Liver (tissue), 9 donors: ENCODE data around the gene TP53I13. TPM values are rescaled to one million over a fixed set of nuclear protein-coding genes. Genes with fewer than 3 reads are reported as not detected.

Source experiments
- DNase-seq: peaks from one replicate; pipeline ENCODE4 v3.0.0-alpha.2; 2017; ENCODE audit warnings: low spot score
- H3K27ac ChIP-seq, 2 donors: one replicate each; pipeline ENCODE4 v1.7.0; 2013; ENCODE audit warnings: inconsistent platforms in 2 of 2, low read length in 2 of 2, control low read depth in 1 of 2, low read depth in 1 of 2, mild to moderate bottlenecking in 1 of 2
- H3K27me3 ChIP-seq, 4 donors: one replicate each; pipeline versions ENCODE4 v1.6.1 to v1.7.0; 2013; ENCODE audit warnings: low read length in 3 of 4, inconsistent platforms in 1 of 4, mild to moderate bottlenecking in 1 of 4, moderate library complexity in 1 of 4; ENCODE audit not compliant: control insufficient read depth in 4 of 4, insufficient read depth in 4 of 4
- H3K36me3 ChIP-seq, 4 donors: one replicate each; pipeline versions ENCODE4 v1.6.1 to v1.7.0; 2013; ENCODE audit warnings: low read length in 3 of 4, mild to moderate bottlenecking in 3 of 4, low read depth in 1 of 4, moderate library complexity in 1 of 4; ENCODE audit not compliant: control insufficient read depth in 4 of 4, insufficient read depth in 3 of 4
- H3K4me1 ChIP-seq, 4 donors: one replicate each; pipeline versions ENCODE4 v1.6.1 to v1.7.0; 2013; ENCODE audit warnings: low read length in 3 of 4, mild to moderate bottlenecking in 3 of 4, moderate library complexity in 1 of 4; ENCODE audit not compliant: control insufficient read depth in 4 of 4, insufficient read depth in 4 of 4
- H3K4me3 ChIP-seq, 3 donors: one replicate each; pipeline versions ENCODE4 v1.6.1 to v1.7.0; 2013; ENCODE audit warnings: low read length in 3 of 3, control low read depth in 1 of 3, low read depth in 1 of 3, mild to moderate bottlenecking in 1 of 3
- H3K9ac ChIP-seq, 2 donors: one replicate each; pipeline ENCODE4 v1.7.0; 2013; ENCODE audit warnings: low read length in 2 of 2, mild to moderate bottlenecking in 2 of 2, moderate library complexity in 2 of 2, control low read depth in 1 of 2, low read depth in 1 of 2
- H3K9me3 ChIP-seq, 4 donors: one replicate each; pipeline versions ENCODE4 v1.6.1 to v1.7.0; 2013; ENCODE audit warnings: low read length in 3 of 4; ENCODE audit not compliant: control insufficient read depth in 4 of 4
- ATF3 ChIP-seq: IDR thresholded peaks from 2 replicates; pipeline ENCODE4 v1.6.1; 2016; ENCODE audit warnings: antibody characterized with exemption
- CTCF ChIP-seq: fragments of 150-350 bp; IDR thresholded peaks from 2 replicates; pipeline ENCODE4 v1.5.1; 2017; ENCODE audit warnings: improper control_type of control experiment, low read depth, low read length; ENCODE audit not compliant: missing input control
- EGR1 ChIP-seq, 2 donors: IDR thresholded peaks; 2 replicates each; pipeline ENCODE4 v1.6.1; 2016 to 2018; ENCODE audit warnings: antibody characterized with exemption in 2 of 2, low read depth in 2 of 2
- FOXA1 ChIP-seq: IDR thresholded peaks from 2 replicates; pipeline ENCODE4 v1.6.1; 2016; ENCODE audit warnings: antibody characterized with exemption
- GABPA ChIP-seq, 2 donors: IDR thresholded peaks in 1 of 2; conservative IDR thresholded peaks in 1 of 2; 2 replicates each; pipeline ENCODE4 v1.6.1; 2016; ENCODE audit warnings: antibody characterized with exemption in 2 of 2, mild to moderate bottlenecking in 1 of 2, moderate library complexity in 1 of 2
- HNF4A ChIP-seq, 2 donors: conservative IDR thresholded peaks; 2 replicates each; pipeline ENCODE4 v1.6.1; 2016; ENCODE audit warnings: antibody characterized with exemption in 2 of 2, mild to moderate bottlenecking in 2 of 2
- HNF4G ChIP-seq: IDR thresholded peaks from 2 replicates; pipeline ENCODE4 v1.6.1; 2016; ENCODE audit warnings: antibody characterized with exemption
- JUND ChIP-seq, 2 donors: IDR thresholded peaks; 2 replicates each; pipeline ENCODE4 v1.6.1; 2016; ENCODE audit warnings: antibody characterized with exemption in 2 of 2
- RAD21 ChIP-seq, 2 donors: IDR thresholded peaks; 2 replicates each; pipeline ENCODE4 v1.6.1; 2016; ENCODE audit warnings: antibody characterized with exemption in 2 of 2, mild to moderate bottlenecking in 2 of 2
- REST ChIP-seq: IDR thresholded peaks from 2 replicates; pipeline ENCODE4 v1.6.1; 2016; ENCODE audit warnings: antibody characterized with exemption, mild to moderate bottlenecking
- RXRA ChIP-seq, 2 donors: IDR thresholded peaks; 2 replicates each; pipeline ENCODE4 v1.6.1; 2017 to 2018; ENCODE audit warnings: antibody characterized with exemption in 2 of 2, mild to moderate bottlenecking in 1 of 2
- ZBTB33 ChIP-seq: IDR thresholded peaks from 2 replicates; pipeline ENCODE4 v1.6.1; 2016; ENCODE audit warnings: antibody characterized with exemption
- WGBS: extraction: QIAGEN DNeasy Blood & Tissue Kit; methylation state at CpG from one replicate; pipeline ENCODE4 v1.1.7; 2013; 5-methylcytosine and 5-hydroxymethylcytosine counted together
- polyA plus RNA-seq, 2 donors: library from polyadenylated mRNA; stranded (reverse) in 1 of 2; unstranded in 1 of 2; fragments of 200-250 nt in 1 of 2; fragments of >200 nt in 1 of 2; fragmentation: Nextera tagmentation in 1 of 2; extraction: Ambion mirVana in 1 of 2; gene quantifications; one replicate each; pipeline versions ENCODE4 v1.2.1 to v1.2.3, GENCODE V29; 2013 to 2015
- total RNA-seq, 2 donors: library from RNA; depleted of rRNA; stranded (reverse); fragments of >200 nt; gene quantifications; one replicate each; pipeline ENCODE4 v1.2.3, GENCODE V29; 2014
- donor health status: healthy.
- donor health status: healthy.
- donor health status: healthy.
- donor health status: healthy.
- donor health status: healthy.

The TP53I13 gene
- total and polyA plus RNA-seq, 4 donors: 12.2 to 42.6 (median 24.5) TPM

GRCh38 chr17:29612404-29613280, 44.1 kb downstream of the TP53I13 start:
- Histone ChIP-seq H3K9me3 (no peaks in the 10 kb centered on the region), H3K36me3 (no peaks in the 10 kb centered on the region), H3K4me3 (peak overlapping the region in 1 of 3 donors; percentile 37), H3K27me3 (peaks cover 0 to 10% (median 1%) of the 10 kb centered on the region in 4 donors), H3K27ac (no peak overlapping the region), H3K9ac (no peak overlapping the region), H3K4me1 (peaks cover 15 to 43% (median 35%) of the 10 kb centered on the region in 4 donors)
- no peak for DNase-seq
- no peak for TF ChIP-seq RXRA (IDR thresholded peaks at IDR 0.05)
- TF ChIP-seq FOXA1: no peak
- no peak for TF ChIP-seq REST
- TF ChIP-seq HNF4A (conservative IDR thresholded peaks at IDR 0.05): no peak
- TF ChIP-seq EGR1 (IDR thresholded peaks at IDR 0.05; ENCODE audit: low read depth in 2 of 2): no peak
- TF ChIP-seq ATF3: no peak
- 28% methylated on average over 85 of the region's 85 CpGs for WGBS

- Histone ChIP-seq H3K4me3 (peak overlapping the region in 1 of 3 donors; percentile 37), H3K9me3 (no peaks in the 10 kb centered on the region), H3K9ac (no peak overlapping the region), H3K27ac (no peak overlapping the region), H3K27me3 (peaks cover 0 to 10% (median 1%) of the 10 kb centered on the region in 4 donors), H3K36me3 (no peaks in the 10 kb centered on the region), H3K4me1 (peaks cover 19 to 50% (median 38%) of the 10 kb centered on the region in 4 donors)
- no peak for TF ChIP-seq ZBTB33
- TF ChIP-seq REST: no peak
- TF ChIP-seq CTCF: peak; percentile 80
- no peak for TF ChIP-seq HNF4G
- TF ChIP-seq EGR1 (IDR thresholded peaks at IDR 0.05; ENCODE audit: low read depth in 2 of 2): no peak
- no peak for TF ChIP-seq JUND (IDR thresholded peaks at IDR 0.05)
- TF ChIP-seq GABPA (IDR thresholded peaks at IDR 0.05 in 1 of 2, conservative IDR thresholded peaks at IDR 0.05 in 1 of 2): no peak
- TF ChIP-seq RAD21 (IDR thresholded peaks at IDR 0.05): peak; percentile 60 to 79
- no peak for TF ChIP-seq FOXA1
- 2% methylated on average over 50 of the region's 50 CpGs for WGBS
- peak; percentile 92 for DNase-seq
Observed at GRCh38 chr17:29613352-29613837, 44.9 kb downstream of the TP53I13 start.
